GM19240 (cell line): ENCODE data around the gene TRABD2B.
"Not testable (repeated sequence)": the region's sequence is repeated elsewhere in the genome, so short reads cannot be mapped to it uniquely, and the experiment has no call there.

Source experiments
- DNase-seq: peaks from one replicate; pipeline ENCODE4 v3.0.0; 2011; ENCODE audit warnings: low spot score; ENCODE audit not compliant: insufficient read length

Gene TRABD2B

GRCh38 chr1:47967864-47968555, 29.2 kb downstream of the TRABD2B start:
- DNase-seq, result no peak

DNA sequence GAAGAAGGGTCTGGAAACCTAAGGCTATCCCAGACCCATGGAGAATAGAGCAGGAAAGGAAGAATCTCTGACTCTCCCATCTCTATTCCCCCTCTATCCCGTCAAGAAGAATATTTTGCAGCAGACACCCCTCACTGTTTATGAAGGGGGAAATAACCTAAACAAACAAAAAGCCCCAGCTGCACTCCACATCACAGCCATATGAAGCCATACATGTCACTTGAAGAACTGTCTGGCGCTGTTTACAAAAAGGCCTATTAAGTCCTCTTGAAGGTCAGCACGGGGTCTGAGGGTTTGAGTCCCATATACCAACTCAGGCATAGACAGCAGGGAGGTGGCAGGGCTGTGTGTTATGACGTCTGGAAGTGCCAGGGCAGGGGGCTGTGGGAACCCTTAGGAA, 31.4 kb downstream of the TRABD2B start:
- DNase-seq, result no peak

DNA sequence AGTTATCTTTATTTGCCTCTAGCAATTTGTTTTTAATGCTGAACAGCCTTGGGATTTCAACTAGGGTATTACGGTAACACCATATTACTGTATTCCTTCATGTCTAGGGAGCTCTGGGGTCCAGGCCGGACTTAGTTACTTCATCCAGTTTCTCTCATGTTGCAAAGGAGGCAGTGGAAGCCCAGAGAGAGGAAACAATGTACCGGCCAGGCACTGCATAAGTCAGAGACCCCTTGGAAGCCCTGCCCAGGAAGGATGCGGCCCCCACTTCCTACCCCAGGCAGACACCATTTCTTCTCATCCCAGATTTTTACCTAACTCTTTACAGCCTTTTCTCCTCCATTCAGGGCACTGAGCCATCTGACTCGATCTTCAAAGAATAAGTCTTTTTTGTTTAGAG, 32.5 kb downstream of the TRABD2B start:
- no peak for DNase-seq

DNA sequence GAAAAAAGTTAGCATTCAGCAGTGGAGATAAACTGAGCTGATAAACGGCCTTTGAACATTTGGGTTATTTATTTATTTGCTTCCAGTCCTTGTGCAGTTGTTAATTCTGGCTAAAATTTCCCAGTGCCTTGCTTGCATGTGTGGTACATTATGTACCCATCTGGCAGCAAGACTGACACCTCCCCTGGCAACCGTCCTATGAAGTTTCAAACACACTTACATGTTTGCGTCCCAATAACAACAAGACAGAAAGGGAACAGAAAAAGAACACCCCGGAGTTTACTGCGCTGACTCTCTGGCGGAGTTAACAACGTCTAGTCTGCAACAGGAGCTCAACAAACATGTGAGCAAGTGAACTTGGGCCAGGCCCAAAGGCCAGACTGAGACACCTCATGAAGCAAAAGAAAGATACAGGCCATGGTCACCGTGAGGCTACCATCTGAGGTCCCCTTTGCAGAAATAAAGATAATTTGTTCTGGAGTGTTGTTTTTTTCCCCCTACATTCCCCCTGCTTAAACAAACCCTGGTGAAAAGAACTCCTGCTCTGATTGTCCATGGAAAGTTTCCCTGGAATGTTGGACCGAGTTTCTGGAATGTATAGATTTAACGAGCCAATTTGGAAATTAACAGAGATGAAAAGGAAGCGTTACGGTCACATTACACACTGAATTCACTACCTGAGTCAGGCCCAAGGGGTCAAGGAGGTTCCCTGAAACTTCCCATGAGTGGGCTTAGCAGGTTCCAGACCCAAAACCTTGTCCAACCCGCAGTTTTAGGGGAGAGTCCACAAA, 33.4 kb downstream of the TRABD2B start:
- no peak for DNase-seq

DNA sequence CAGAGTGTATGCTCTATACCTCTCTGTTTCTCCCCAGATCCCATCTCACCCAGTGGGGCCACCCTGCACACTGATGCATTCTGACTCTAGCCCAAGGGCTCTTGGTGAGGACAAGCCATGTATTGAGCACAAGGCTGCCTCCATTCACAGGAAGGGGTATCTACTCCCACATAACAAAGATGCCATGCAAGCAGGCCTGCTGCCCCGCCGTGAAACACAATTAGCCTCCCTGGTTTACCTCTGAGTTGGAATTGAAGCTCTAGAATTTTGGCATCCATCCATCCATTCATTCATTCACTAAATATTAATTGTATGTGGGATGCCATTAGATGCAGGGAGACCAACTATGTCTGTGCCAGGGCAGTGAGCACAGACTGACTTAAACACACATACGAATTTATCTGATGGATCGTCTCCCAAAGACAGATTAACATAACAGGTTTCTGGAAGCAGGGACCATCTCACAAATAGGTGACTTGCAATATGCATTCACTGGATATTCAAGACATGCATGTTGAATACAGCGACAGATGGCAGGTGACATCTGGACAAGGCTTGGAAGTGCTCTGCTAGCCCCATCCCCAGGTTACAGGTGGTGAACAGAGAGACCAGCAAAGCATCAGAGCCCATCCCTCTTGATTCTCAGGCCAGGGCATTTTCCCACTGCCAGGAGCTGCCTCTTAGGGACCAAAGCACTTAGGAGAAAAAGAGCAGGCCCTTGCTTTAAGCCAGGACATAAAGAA, 34.3 kb downstream of the TRABD2B start:
- no peak for DNase-seq

- DNase-seq, result not testable (repeated sequence)
Observed at GRCh38 chr1:47961835-47962234, 35.4 kb downstream of the TRABD2B start.

DNA sequence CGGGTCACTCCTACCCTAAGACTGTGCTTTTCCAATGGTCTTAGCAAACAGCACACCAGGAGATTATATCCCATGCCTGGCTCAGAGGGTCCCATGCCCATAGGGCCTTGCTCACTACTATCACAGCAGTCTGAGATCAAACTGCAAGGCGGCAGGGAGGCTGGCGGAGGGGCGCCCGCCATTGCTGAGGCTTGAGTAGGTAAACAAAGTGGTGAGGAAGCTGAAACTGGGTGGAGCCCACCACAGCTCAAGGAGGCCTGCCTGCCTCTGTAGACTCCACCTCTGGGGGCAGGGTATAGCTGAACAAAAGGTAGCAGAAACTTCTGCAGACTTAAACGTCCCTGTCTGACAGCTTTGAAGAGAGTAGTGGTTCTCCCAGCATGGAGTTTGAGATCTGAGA, 40.7 kb downstream of the TRABD2B start:
- DNase-seq, result not testable (repeated sequence)

DNA sequence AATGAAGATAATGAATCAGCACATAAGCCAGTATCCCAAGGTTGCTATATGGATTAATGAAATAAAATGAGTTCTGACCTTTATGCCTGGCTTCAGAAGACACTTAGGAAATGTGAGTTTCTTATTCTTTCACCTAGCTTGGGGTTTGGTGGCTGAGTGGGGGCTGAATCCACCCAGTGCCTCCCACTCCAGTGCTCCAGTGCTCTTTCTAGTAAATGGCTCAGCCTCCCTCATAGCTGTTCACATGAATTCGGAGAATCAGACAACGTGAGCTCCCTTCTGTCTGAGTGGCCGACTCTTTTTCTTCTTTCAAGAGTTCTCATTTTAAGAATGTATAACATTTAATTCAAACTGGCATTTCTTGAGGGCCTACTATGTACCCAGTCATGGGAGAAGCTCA, 43.5 kb downstream of the TRABD2B start:
- no peak for DNase-seq

- no peak for DNase-seq
Observed at GRCh38 chr1:47951545-47952235, 45.5 kb downstream of the TRABD2B start.

DNA sequence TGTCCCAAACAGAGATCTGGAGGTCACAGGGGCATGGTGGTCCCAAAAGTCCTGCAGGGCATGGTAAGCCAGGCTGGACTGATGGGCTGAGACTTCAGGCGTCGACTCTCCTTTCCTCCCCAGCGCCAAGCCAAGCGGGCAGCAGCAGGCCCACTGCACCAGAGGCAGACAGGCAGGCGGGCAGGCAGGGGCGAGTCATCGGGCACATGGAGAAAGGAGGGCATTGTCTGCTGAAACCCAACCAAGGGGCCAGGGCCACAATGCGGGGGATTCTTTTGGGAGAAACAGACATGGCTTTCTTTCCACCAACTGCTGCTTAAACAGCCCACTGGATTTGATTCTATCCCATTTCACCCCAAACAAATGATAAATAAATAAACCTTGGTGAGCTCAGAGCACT, 46.2 kb downstream of the TRABD2B start:
- DNase-seq, result no peak

- DNase-seq, result no peak
Observed at GRCh38 chr1:47950471-47950870, 46.7 kb downstream of the TRABD2B start.

DNA sequence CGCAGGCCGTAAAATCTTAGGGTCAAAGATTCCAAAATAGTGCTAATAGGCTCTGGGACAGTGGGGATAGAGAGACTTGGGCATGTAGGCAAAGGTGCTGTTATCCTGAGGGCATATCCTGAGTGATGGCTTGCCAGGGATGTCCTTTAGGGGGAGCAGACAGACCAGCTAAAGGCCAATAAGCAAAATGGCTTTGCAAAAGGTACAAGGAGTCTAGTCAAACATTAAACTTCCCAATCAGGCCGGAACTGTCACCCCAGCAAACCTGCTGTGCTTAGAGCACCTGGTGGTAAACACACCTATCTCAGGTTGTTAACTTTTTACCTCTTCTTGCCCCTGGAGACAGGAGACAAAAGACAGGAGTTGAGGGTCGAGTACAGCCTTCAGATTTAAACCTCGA, 49.1 kb downstream of the TRABD2B start:
- no peak for DNase-seq

GRCh38 chr1:47947531-47947930, 49.7 kb downstream of the TRABD2B start:
- DNase-seq, result no peak

GRCh38 chr1:47944561-47944960, 52.6 kb downstream of the TRABD2B start:
- no peak for DNase-seq

DNA sequence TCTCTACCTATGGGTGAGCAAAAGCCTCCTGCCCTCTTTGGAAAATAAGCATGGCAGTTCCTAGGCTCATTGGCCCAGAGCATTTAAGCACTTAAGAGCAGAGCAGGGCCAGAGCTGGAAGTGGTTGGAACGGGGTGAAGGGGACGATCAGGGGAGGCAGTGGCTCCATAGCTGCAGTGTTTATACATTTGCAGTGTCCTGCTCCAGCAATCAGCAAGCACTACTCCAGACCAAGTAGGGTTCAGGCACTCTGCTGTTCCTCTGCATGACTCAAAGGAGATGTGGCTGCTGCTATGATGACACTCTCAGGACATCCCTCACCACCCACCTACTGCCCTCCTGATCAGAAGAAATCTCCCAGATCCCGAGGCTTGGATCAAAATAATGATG, 55.0 kb downstream of the TRABD2B start:
- no peak for DNase-seq

DNA sequence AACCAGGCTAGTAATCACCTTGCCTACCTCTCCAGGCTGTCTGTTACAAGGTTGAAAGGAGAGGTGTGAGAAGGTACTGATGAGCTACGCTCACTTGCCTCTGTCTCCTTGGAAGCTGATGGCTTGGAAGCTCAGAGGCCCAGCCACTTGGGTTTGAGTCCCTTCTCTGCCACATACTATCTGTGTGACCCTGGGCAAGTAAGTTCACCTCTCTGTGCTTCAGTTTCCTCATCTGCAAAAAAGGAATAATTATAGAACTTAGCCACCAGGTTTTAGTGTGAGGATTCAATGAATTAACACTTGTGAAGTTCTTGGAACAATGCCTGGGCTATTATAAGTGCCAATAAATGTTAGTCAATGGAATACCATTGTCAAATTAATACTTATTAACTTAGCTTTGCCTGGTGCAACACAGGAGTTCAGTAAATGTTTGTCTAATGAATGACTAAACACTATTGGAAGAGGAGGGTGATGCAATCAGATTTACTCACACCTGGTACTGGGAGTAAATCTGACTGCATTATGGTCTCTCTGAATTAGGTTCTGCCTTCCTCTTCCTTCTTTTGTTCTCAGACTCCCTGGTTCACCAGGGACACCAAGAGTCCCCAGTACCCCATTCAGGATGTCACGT, 55.5 kb downstream of the TRABD2B start:
- DNase-seq, result no peak

DNA sequence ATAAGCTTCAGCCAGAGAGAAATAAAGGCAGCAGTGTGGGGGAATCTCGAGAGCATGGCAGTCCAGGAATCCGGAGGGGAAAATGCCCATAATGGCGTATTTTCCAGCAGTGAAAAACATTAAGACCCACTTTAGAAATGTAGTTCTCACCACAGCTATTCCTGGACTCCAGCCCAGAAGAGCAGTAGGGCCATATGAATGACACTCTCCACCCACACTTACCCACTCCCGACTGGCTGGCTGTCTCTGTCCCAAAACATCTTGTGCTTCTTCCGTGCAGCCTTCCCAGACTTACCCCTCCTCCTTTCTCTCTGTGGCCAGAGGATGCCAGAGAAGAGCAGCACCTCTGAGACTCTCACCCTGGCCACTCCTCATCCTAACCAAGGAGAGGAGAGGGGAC, 56.4 kb downstream of the TRABD2B start:
- DNase-seq, result no peak

DNA sequence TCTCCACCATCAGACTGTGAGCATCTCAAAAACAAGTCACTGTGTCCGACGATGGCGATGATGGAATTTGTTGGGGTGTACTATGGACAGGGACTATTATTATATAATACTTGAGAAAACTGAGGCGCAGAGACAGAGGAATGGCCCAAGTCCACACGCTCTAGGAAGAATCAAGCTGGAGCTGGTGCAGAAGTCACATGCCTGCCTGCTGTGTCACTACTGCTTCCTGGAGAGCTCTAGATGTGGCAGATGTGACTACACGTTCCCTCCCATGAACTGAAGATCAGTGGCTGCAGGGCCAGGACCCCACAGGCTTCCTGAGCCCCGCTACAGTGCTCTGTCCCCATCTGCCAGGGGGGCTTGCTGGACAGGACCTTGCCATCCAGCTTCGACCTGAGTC, 56.9 kb downstream of the TRABD2B start:
- no peak for DNase-seq

DNA sequence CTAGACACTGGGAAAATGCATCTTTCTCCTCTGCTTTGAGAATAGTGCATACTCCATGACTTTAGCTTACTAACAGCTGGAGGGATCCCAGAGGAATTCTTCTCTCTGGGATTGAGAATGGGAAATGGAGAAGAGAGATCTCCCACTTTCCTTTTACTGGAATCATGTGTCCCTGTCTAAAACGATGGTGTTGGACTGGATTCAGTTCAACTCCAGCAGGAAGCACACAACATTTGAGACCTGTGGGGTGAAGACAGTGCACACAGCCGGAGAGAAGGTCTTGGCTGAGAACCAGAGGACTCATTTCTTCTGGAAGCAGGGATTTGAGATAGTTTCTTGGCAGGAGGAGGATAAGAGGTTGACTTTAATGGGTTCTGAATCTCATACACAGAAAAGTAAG, 58.7 kb downstream of the TRABD2B start:
- DNase-seq, result no peak

GRCh38 chr1:47937586-47938254, 59.5 kb downstream of the TRABD2B start:
- no peak for DNase-seq
